ENCODE results near the gene IGF2BP2. TPM values are rescaled to one million over a fixed set of nuclear protein-coding genes. Genes with fewer than 3 reads are reported as not detected.
"Not testable (repeated sequence)": the region's sequence is repeated elsewhere in the genome, so short reads cannot be mapped to it uniquely, and the experiment has no call there.

Gene IGF2BP2
- total and polyA plus RNA-seq, 9 of the 15 experiments (the other 6 are each of a cell fraction or from before 2014, with no cell fraction given), result 3.2 to 59.6 (median 30.5) TPM

DNA sequence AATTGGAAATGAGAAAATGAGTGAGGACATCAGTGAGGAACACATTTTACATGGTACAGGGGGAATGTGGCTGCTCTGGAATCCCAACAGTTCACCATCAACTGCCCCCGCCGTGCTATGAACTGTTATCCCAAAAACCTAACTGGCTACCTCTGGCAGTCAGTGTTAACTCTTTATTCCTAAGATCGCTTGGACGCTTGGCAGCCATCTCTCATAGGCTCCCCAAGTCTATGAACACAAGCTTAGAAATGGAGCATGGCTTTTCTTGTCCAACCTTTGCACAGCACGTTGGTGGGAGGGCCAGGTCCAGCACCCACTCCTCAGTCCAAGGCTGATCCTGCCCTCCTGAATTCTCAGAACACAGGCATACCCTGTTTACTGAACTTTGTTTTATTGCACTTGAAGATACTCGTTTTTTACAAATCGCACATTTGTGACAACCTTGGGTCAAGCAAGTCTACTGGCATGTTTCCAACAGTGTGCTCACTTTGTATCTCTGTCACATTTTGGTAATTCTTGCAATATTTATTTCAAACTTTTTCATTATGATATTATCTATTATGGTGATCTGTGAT lies 185.1 kb downstream of the IGF2BP2 start:
- in situ Hi-C loops (cut with MboI), result no loop called here
- CTCF ChIA-PET (ENCODE audit: low intra/inter-chr PET ratio), result no interaction called here

DNA sequence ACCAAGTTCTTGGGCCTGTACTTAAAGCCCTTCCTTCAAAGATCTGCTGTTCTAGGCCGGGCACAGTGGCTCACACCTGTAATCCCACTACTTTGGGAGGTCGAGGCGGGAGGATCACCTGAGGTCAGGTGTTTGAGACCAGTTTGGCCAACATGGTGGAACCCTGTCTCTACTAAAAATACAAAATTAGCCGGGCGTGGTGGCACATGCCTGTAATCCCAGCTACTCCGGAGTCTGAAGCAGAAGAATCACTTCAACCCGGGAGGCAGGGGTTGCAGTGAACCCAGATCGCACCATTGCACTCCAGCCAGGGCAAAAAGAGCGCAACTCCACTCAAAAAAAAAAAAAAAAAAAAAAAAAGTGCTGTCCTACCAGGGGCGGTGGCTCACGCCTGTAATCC lies 186.2 kb downstream of the IGF2BP2 start:
- H3K36me3 ChIP-seq (ENCODE audit: control insufficient read depth, insufficient read depth, low read length); H3K4me1 ChIP-seq (replicated peaks in 1 of 2; ENCODE audit: control insufficient read depth in 2 of 2, insufficient read depth in 2 of 2, low read length in 2 of 2); DNase-seq (ENCODE audit: extremely low read depth in 1 of 4, low spot score in 3 of 4); H3K4me3 ChIP-seq; H3K9me1 ChIP-seq (ENCODE audit: control insufficient read depth, insufficient read depth, low read length); ATAC-seq; intact Hi-C loops (cut with micrococcal nuclease); H3K27me3 ChIP-seq (ENCODE audit: control insufficient read depth in 2 of 2, insufficient read depth in 2 of 2, low read length in 2 of 2); H4K20me1 ChIP-seq (replicated peaks; ENCODE audit: control insufficient read depth, insufficient read depth, low read length); POLR2A ChIA-PET; H3K27ac ChIP-seq (ENCODE audit: extremely low read depth, low read depth, low read length); CTCF ChIA-PET (ENCODE audit: low intra/inter-chr PET ratio); in situ Hi-C loops (cut with MboI); FAIRE-seq; H3K9ac ChIP-seq (ENCODE audit: insufficient read depth in 1 of 2, low read depth in 2 of 2, low read length in 2 of 2); H3K79me2 ChIP-seq (ENCODE audit: control insufficient read depth, insufficient read depth, low read length); H3K4me2 ChIP-seq (ENCODE audit: insufficient read depth, low read length); H2AFZ ChIP-seq (ENCODE audit: low read depth, low read length); H3K9me3 ChIP-seq (replicated peaks; ENCODE audit: control insufficient read depth, insufficient read depth, low read depth, low read length); BruUV-seq (replicated peaks): not testable (repeated sequence)
- WGBS (ENCODE audit: insufficient coverage, low coverage, missing lambda C conversion rate), result 96% methylated on average over 10 of the region's 11 CpGs

More for the DNA sequence above, 185.1 kb downstream of the IGF2BP2 start:
- Histone ChIP-seq H3K9me3 (replicated peaks; ENCODE audit: control insufficient read depth, insufficient read depth, low read depth, low read length) (no peaks in the 10 kb centered on the region), H3K4me3 (no peak overlapping the region), H3K4me1 (replicated peaks in 1 of 2; ENCODE audit: control insufficient read depth in 2 of 2, insufficient read depth in 2 of 2, low read length in 2 of 2) (no peaks in the 10 kb centered on the region), H3K36me3 (ENCODE audit: control insufficient read depth, insufficient read depth, low read length) (peaks cover 6% of the 10 kb centered on the region; the same call in 1 of the 3 replicates), H3K9me1 (ENCODE audit: control insufficient read depth, insufficient read depth, low read length) (no peaks in the 10 kb centered on the region), H3K79me2 (ENCODE audit: control insufficient read depth, insufficient read depth, low read length) (no peaks in the 10 kb centered on the region), H3K27ac (ENCODE audit: extremely low read depth, low read depth, low read length) (no peak overlapping the region), H3K9ac (ENCODE audit: insufficient read depth in 1 of 2, low read depth in 2 of 2, low read length in 2 of 2) (no peak overlapping the region), H3K27me3 (ENCODE audit: control insufficient read depth in 2 of 2, insufficient read depth in 2 of 2, low read length in 2 of 2) (no peaks in the 10 kb centered on the region), H4K20me1 (replicated peaks; ENCODE audit: control insufficient read depth, insufficient read depth, low read length) (no peaks in the 10 kb centered on the region), H2AFZ (ENCODE audit: low read depth, low read length) (no peak overlapping the region), H3K4me2 (ENCODE audit: insufficient read depth, low read length) (no peak overlapping the region)
- no TSS peak for BruUV-seq (replicated peaks)
- 70% methylated on average over 7 of the region's 7 CpGs for WGBS (ENCODE audit: insufficient coverage, low coverage, missing lambda C conversion rate)
- TF ChIP-seq MED1 (CRISPR knock-in tag; IDR thresholded peaks at IDR 0.05; ENCODE audit: borderline replicate concordance), result no peak
- 0 out of 2 replicates have a peak, but pooled peaks have one; percentile 18 for TF ChIP-seq NFIC (IDR thresholded peaks at IDR 0.05)
- TF ChIP-seq, protein P1, sequence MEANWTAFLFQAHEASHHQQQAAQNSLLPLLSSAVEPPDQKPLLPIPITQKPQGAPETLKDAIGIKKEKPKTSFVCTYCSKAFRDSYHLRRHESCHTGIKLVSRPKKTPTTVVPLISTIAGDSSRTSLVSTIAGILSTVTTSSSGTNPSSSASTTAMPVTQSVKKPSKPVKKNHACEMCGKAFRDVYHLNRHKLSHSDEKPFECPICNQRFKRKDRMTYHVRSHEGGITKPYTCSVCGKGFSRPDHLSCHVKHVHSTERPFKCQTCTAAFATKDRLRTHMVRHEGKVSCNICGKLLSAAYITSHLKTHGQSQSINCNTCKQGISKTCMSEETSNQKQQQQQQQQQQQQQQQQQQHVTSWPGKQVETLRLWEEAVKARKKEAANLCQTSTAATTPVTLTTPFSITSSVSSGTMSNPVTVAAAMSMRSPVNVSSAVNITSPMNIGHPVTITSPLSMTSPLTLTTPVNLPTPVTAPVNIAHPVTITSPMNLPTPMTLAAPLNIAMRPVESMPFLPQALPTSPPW (CRISPR knock-in tag; IDR thresholded peaks at IDR 0.05), result no peak
- TF ChIP-seq, protein P2, sequence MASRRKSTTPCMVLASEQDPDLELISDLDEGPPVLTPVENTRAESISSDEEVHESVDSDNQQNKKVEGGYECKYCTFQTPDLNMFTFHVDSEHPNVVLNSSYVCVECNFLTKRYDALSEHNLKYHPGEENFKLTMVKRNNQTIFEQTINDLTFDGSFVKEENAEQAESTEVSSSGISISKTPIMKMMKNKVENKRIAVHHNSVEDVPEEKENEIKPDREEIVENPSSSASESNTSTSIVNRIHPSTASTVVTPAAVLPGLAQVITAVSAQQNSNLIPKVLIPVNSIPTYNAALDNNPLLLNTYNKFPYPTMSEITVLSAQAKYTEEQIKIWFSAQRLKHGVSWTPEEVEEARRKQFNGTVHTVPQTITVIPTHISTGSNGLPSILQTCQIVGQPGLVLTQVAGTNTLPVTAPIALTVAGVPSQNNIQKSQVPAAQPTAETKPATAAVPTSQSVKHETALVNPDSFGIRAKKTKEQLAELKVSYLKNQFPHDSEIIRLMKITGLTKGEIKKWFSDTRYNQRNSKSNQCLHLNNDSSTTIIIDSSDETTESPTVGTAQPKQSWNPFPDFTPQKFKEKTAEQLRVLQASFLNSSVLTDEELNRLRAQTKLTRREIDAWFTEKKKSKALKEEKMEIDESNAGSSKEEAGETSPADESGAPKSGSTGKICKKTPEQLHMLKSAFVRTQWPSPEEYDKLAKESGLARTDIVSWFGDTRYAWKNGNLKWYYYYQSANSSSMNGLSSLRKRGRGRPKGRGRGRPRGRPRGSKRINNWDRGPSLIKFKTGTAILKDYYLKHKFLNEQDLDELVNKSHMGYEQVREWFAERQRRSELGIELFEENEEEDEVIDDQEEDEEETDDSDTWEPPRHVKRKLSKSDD (conservative IDR thresholded peaks at IDR 0.05; ENCODE audit: low read length), result no peak
- TF ChIP-seq ILF3 (IDR thresholded peaks at IDR 0.05; ENCODE audit: borderline replicate concordance), result no peak
- TF ChIP-seq, protein P3, sequence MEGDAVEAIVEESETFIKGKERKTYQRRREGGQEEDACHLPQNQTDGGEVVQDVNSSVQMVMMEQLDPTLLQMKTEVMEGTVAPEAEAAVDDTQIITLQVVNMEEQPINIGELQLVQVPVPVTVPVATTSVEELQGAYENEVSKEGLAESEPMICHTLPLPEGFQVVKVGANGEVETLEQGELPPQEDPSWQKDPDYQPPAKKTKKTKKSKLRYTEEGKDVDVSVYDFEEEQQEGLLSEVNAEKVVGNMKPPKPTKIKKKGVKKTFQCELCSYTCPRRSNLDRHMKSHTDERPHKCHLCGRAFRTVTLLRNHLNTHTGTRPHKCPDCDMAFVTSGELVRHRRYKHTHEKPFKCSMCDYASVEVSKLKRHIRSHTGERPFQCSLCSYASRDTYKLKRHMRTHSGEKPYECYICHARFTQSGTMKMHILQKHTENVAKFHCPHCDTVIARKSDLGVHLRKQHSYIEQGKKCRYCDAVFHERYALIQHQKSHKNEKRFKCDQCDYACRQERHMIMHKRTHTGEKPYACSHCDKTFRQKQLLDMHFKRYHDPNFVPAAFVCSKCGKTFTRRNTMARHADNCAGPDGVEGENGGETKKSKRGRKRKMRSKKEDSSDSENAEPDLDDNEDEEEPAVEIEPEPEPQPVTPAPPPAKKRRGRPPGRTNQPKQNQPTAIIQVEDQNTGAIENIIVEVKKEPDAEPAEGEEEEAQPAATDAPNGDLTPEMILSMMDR (IDR thresholded peaks at IDR 0.05 in 2 of 3, conservative IDR thresholded peaks at IDR 0.05 in 1 of 3; ENCODE audit: insufficient read depth in 2 of 3, low read depth in 1 of 3, low read length in 3 of 3), result no peak
- TF ChIP-seq HDAC8 (tag; IDR thresholded peaks at IDR 0.05), result no peak
- no peak for TF ChIP-seq PCBP2 (IDR thresholded peaks at IDR 0.05; ENCODE audit: low read depth, low read length, poor library complexity, severe bottlenecking)
- POLR2A ChIA-PET, result interaction anchor here (0.6 kb wide), 1 partner anchor 17 kb away, joined by 3 read pairs; no protein-coding TSS in a partner anchor
- DNase-seq (ENCODE audit: extremely low read depth in 1 of 4, low spot score in 3 of 4), result no peak
- intact Hi-C loops (cut with micrococcal nuclease), result no loop called here
- no peak for FAIRE-seq
- ATAC-seq, result no peak
